ENCODE measurements around the gene CENPP. TPM values are rescaled to one million over a fixed set of nuclear protein-coding genes. Genes with fewer than 3 reads are reported as not detected.

Gene CENPP
- total and polyA plus RNA-seq, 3 experiments from 2014 or later = 2.5 to 20.9 (median 19.5) TPM

- H3K4me3 ChIP-seq (ENCODE audit: low read length) = no peak overlapping the region
- H3K4me1 Mint-ChIP-seq = no peaks in the 10 kb centered on the region
- H3K9me3 Mint-ChIP-seq = no peaks in the 10 kb centered on the region
- H3K27ac ChIP-seq (ENCODE audit: low read depth, low read length) = no peak overlapping the region
- no peak overlapping the region for H3K4me3 Mint-ChIP-seq
- no peaks in the 10 kb centered on the region for H3K4me1 ChIP-seq (ENCODE audit: insufficient read depth, low read length)
- peaks cover 0 to 3% of the 10 kb centered on the region in 2 donors for H3K27me3 Mint-ChIP-seq
- POLR2A ChIA-PET = no interaction called here
- no peaks in the 10 kb centered on the region for H3K9me3 ChIP-seq (ENCODE audit: low read length)
- H3K27ac Mint-ChIP-seq = no peak overlapping the region
- H3K27me3 ChIP-seq (ENCODE audit: insufficient read depth, low read length, poor library complexity, severe bottlenecking) = no peaks in the 10 kb centered on the region
- no peaks in the 10 kb centered on the region for H3K36me3 ChIP-seq (ENCODE audit: insufficient read depth, low read length)
- CTCF ChIA-PET = no interaction called here
- H3K36me3 Mint-ChIP-seq = no peaks in the 10 kb centered on the region
- no peak for DNase-seq
These were observed 163.2 kb downstream of the CENPP start for GRCh38 chr9:92488681-92489550.

GRCh38 chr9:92492781-92493401 lies 167.1 kb downstream of the CENPP start:
- ChIA-PET CTCF (no interaction called here), POLR2A (no interaction called here)
- no peak overlapping the region for H3K4me3 Mint-ChIP-seq
- H3K27ac Mint-ChIP-seq = no peak overlapping the region
- Histone ChIP-seq H3K4me3 (ENCODE audit: low read length) (no peak overlapping the region), H3K27ac (ENCODE audit: low read depth, low read length) (no peak overlapping the region), H3K4me1 (ENCODE audit: insufficient read depth, low read length) (no peaks in the 10 kb centered on the region), H3K9me3 (ENCODE audit: low read length) (no peaks in the 10 kb centered on the region), H3K27me3 (ENCODE audit: insufficient read depth, low read length, poor library complexity, severe bottlenecking) (no peaks in the 10 kb centered on the region), H3K36me3 (ENCODE audit: insufficient read depth, low read length) (no peaks in the 10 kb centered on the region)
- no peaks in the 10 kb centered on the region for H3K27me3 Mint-ChIP-seq
- H3K36me3 Mint-ChIP-seq = peaks cover 0 to 2% (median 0%) of the 10 kb centered on the region in 3 donors
- no peaks in the 10 kb centered on the region for H3K9me3 Mint-ChIP-seq
- DNase-seq = no peak
- no peaks in the 10 kb centered on the region for H3K4me1 Mint-ChIP-seq

GRCh38 chr9:92493749-92494387 lies 168.1 kb downstream of the CENPP start:
- H3K36me3 ChIP-seq (ENCODE audit: insufficient read depth, low read length) = no peaks in the 10 kb centered on the region
- H3K36me3 Mint-ChIP-seq = peaks cover 0 to 2% (median 0%) of the 10 kb centered on the region in 3 donors
- H3K4me3 Mint-ChIP-seq = no peak overlapping the region
- H3K4me1 ChIP-seq (ENCODE audit: insufficient read depth, low read length) = no peaks in the 10 kb centered on the region
- ChIA-PET POLR2A (no interaction called here), CTCF (interaction anchor here (1.7 kb wide), 1 partner anchor 21 kb away, joined by 4 read pairs; no protein-coding TSS in a partner anchor)
- H3K27ac Mint-ChIP-seq = no peak overlapping the region
- no peaks in the 10 kb centered on the region for H3K9me3 Mint-ChIP-seq
- no peaks in the 10 kb centered on the region for H3K4me1 Mint-ChIP-seq
- no peak overlapping the region for H3K4me3 ChIP-seq (ENCODE audit: low read length)
- no peak for DNase-seq
- H3K27me3 Mint-ChIP-seq = no peaks in the 10 kb centered on the region
- no peaks in the 10 kb centered on the region for H3K27me3 ChIP-seq (ENCODE audit: insufficient read depth, low read length, poor library complexity, severe bottlenecking)
- no peaks in the 10 kb centered on the region for H3K9me3 ChIP-seq (ENCODE audit: low read length)
- H3K27ac ChIP-seq (ENCODE audit: low read depth, low read length) = no peak overlapping the region

GRCh38 chr9:92494856-92495255 lies 169.1 kb downstream of the CENPP start:
- Histone ChIP-seq H3K27ac (ENCODE audit: low read depth, low read length) (no peak overlapping the region), H3K4me1 (ENCODE audit: insufficient read depth, low read length) (no peaks in the 10 kb centered on the region), H3K9me3 (ENCODE audit: low read length) (no peaks in the 10 kb centered on the region), H3K4me3 (ENCODE audit: low read length) (no peak overlapping the region), H3K36me3 (ENCODE audit: insufficient read depth, low read length) (no peaks in the 10 kb centered on the region), H3K27me3 (ENCODE audit: insufficient read depth, low read length, poor library complexity, severe bottlenecking) (no peaks in the 10 kb centered on the region)
- POLR2A ChIA-PET = no interaction called here
- no peaks in the 10 kb centered on the region for H3K9me3 Mint-ChIP-seq
- no peak for DNase-seq
- CTCF ChIA-PET = interaction anchor here (1.7 kb wide), 1 partner anchor 22 kb away, joined by 4 read pairs; no protein-coding TSS in a partner anchor
- H3K4me3 Mint-ChIP-seq = no peak overlapping the region
- H3K4me1 Mint-ChIP-seq = no peaks in the 10 kb centered on the region
- no peaks in the 10 kb centered on the region for H3K27me3 Mint-ChIP-seq
- no peak overlapping the region for H3K27ac Mint-ChIP-seq
- H3K36me3 Mint-ChIP-seq = peaks cover 0 to 2% (median 0%) of the 10 kb centered on the region in 3 donors

- H3K4me1 Mint-ChIP-seq = no peaks in the 10 kb centered on the region
- H3K36me3 ChIP-seq (ENCODE audit: insufficient read depth, low read length) = no peaks in the 10 kb centered on the region
- H3K9me3 Mint-ChIP-seq = no peaks in the 10 kb centered on the region
- H3K27me3 ChIP-seq (ENCODE audit: insufficient read depth, low read length, poor library complexity, severe bottlenecking) = no peaks in the 10 kb centered on the region
- no peak overlapping the region for H3K4me3 ChIP-seq (ENCODE audit: low read length)
- H3K4me1 ChIP-seq (ENCODE audit: insufficient read depth, low read length) = no peaks in the 10 kb centered on the region
- no peaks in the 10 kb centered on the region for H3K27me3 Mint-ChIP-seq
- no peak overlapping the region for H3K4me3 Mint-ChIP-seq
- CTCF ChIA-PET = no interaction called here
- H3K9me3 ChIP-seq (ENCODE audit: low read length) = no peaks in the 10 kb centered on the region
- no peak overlapping the region for H3K27ac Mint-ChIP-seq
- DNase-seq = no peak
- H3K36me3 Mint-ChIP-seq = peaks cover 0 to 2% (median 0%) of the 10 kb centered on the region in 3 donors
- no peak overlapping the region for H3K27ac ChIP-seq (ENCODE audit: low read depth, low read length)
- POLR2A ChIA-PET = no interaction called here
These were observed 170.8 kb downstream of the CENPP start for GRCh38 chr9:92496396-92497176.

- Mint-ChIP-seq H3K27ac (no peak overlapping the region), H3K36me3 (peaks cover 0 to 2% (median 0%) of the 10 kb centered on the region in 3 donors), H3K4me3 (no peak overlapping the region), H3K9me3 (no peaks in the 10 kb centered on the region), H3K27me3 (no peaks in the 10 kb centered on the region), H3K4me1 (no peaks in the 10 kb centered on the region)
- ChIA-PET CTCF (no interaction called here), POLR2A (no interaction called here)
- no peak overlapping the region for H3K27ac ChIP-seq (ENCODE audit: low read depth, low read length)
- no peaks in the 10 kb centered on the region for H3K4me1 ChIP-seq (ENCODE audit: insufficient read depth, low read length)
- H3K9me3 ChIP-seq (ENCODE audit: low read length) = no peaks in the 10 kb centered on the region
- no peak overlapping the region for H3K4me3 ChIP-seq (ENCODE audit: low read length)
- H3K27me3 ChIP-seq (ENCODE audit: insufficient read depth, low read length, poor library complexity, severe bottlenecking) = no peaks in the 10 kb centered on the region
- no peaks in the 10 kb centered on the region for H3K36me3 ChIP-seq (ENCODE audit: insufficient read depth, low read length)
- DNase-seq = no peak
These were observed 173.9 kb downstream of the CENPP start for GRCh38 chr9:92499701-92500100.

- no peaks in the 10 kb centered on the region for H3K9me3 ChIP-seq (ENCODE audit: low read length)
- DNase-seq = no peak
- no peaks in the 10 kb centered on the region for H3K27me3 Mint-ChIP-seq
- peaks cover 0 to 2% (median 0%) of the 10 kb centered on the region in 3 donors for H3K36me3 Mint-ChIP-seq
- ChIA-PET POLR2A (no interaction called here), CTCF (no interaction called here)
- no peaks in the 10 kb centered on the region for H3K4me1 ChIP-seq (ENCODE audit: insufficient read depth, low read length)
- no peak overlapping the region for H3K4me3 ChIP-seq (ENCODE audit: low read length)
- H3K9me3 Mint-ChIP-seq = no peaks in the 10 kb centered on the region
- no peaks in the 10 kb centered on the region for H3K27me3 ChIP-seq (ENCODE audit: insufficient read depth, low read length, poor library complexity, severe bottlenecking)
- no peak overlapping the region for H3K4me3 Mint-ChIP-seq
- H3K36me3 ChIP-seq (ENCODE audit: insufficient read depth, low read length) = no peaks in the 10 kb centered on the region
- H3K27ac Mint-ChIP-seq = no peak overlapping the region
- H3K4me1 Mint-ChIP-seq = no peaks in the 10 kb centered on the region
- no peak overlapping the region for H3K27ac ChIP-seq (ENCODE audit: low read depth, low read length)
These were observed 175.0 kb downstream of the CENPP start for GRCh38 chr9:92500725-92501124.
